Sciatic nerve (tissue), 2 donors: ENCODE results near the gene ZNF581. TPM values are rescaled to one million over a fixed set of nuclear protein-coding genes. Genes with fewer than 3 reads are reported as not detected.
A peak's percentile ranks its signal among the peaks of the same experiment; 100 is the strongest.

Experiments used
- ATAC-seq: fragments of 200-7000 bp; cut with Tn5 transposase; one replicate; pipeline ENCODE4 v1.9.1; 2020; ENCODE audit warnings: mild to moderate bottlenecking, moderate library complexity
- DNase-seq: peaks from one replicate; pipeline ENCODE4 v3.0.0-alpha.2; 2020; ENCODE audit warnings: low spot score
- intact Hi-C: fragments of 100-400 bp; cut with DNase I; formaldehyde crosslinking; loops from one replicate; pipeline ENCODE4 v1.14.2; 2022
- total RNA-seq: library from RNA; stranded (reverse); fragmentation: NEBNext Ultra II Directional; extraction: Animal tissue kit (Norgen Biotek cat#: 25700); gene quantifications from one replicate; pipeline ENCODE4 v1.2.1, GENCODE V29; 2021
- donor health status: DM: no; HTN: no; CAD: no.
- donor health status: DM: no; HTN: no; CAD: no.

Gene ZNF581
- total RNA-seq, 1 donor from 2014 or later: 17.2 TPM

DNA sequence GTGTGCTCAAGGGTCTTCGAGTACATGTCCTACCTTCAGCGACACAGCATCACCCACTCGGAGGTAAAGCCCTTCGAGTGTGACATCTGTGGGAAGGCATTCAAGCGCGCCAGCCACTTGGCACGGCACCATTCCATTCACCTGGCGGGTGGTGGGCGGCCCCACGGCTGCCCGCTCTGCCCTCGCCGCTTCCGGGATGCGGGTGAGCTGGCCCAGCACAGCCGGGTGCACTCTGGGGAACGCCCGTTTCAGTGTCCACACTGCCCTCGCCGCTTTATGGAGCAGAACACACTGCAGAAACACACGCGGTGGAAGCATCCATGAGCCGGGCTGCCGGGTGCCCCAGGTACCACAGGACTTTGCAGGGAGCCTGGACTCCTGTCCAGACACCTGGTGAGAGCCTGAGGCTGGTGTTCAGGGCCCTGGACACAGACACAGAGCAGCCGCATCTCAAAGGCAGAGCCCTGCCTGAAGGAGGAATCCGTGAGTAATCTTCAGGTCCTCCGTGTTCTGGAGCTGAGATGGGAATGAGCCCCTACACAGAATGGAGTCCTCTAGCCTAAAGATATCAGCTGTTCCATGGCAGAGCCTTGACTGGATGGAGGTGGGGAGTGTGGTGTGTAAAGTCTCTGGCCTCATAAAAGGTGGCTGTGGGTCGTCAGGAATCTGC, 1.5 kb downstream of the ZNF581 start:
- DNase-seq: no peak
- ATAC-seq: no peak
- intact Hi-C loops: no loop called here

DNA sequence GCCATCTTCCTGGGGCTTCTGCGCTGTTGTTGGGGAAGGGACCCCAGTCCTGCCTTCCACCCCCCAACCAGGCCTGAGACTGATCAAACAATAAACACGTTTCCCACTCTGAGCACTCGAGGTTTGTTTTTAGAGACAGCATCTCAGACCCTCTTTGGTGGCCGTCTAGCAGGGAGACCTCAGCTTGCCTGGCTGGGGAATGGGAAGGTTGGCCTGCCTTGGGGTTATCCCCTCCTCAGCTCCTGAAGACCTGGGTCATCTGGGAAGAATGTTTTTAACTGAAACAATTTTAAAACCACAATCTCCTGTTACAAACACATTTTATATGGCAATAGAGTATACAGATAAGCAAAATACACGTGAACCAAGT, 2.0 kb downstream of the ZNF581 start:
- intact Hi-C loops: no loop called here

DNA sequence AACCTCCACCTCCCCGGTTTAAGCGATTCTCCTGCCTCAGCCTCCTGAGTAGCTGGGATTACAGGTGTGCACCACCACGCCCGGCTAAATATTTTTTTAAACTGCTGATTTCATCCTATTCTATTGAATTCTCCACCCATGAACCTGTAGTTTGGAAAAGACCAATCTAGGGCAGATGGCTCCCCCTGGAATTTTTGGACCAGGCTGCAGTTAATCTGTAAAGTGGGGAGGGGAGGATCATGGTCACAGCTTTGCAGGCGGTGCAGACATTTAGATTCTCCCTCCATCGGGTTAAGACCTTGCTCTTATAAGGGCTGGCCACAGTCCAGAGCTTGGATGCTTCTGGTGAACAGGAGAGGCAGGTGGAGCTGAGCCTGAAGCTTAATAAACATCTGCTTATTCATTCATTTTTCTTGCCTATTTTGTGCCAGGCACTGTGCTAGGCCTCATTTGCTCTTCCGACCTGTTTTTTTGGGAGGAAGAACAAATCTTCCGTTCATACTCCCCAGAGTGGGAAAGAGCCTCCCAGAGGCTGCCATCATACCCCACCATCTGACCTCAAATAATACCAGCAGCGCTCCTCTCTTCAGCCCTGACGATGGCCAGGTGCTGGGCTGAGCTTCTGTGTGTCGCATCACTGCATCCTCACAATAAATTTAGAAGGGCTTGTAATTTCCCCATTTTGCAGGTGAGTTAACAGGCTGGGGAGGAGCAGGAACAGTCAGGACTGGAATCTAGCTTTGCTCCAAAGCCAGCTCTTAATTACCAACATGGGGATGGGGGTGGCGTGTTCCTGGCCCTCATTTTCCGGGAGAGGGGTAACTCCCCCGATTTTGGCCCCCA, 3.7 kb downstream of the ZNF581 start:
- ATAC-seq: no peak
- intact Hi-C loops: no loop called here
- DNase-seq: no peak

More for the DNA sequence above, 2.0 kb downstream of the ZNF581 start:
- ATAC-seq (no peak), DNase-seq (no peak)

DNA sequence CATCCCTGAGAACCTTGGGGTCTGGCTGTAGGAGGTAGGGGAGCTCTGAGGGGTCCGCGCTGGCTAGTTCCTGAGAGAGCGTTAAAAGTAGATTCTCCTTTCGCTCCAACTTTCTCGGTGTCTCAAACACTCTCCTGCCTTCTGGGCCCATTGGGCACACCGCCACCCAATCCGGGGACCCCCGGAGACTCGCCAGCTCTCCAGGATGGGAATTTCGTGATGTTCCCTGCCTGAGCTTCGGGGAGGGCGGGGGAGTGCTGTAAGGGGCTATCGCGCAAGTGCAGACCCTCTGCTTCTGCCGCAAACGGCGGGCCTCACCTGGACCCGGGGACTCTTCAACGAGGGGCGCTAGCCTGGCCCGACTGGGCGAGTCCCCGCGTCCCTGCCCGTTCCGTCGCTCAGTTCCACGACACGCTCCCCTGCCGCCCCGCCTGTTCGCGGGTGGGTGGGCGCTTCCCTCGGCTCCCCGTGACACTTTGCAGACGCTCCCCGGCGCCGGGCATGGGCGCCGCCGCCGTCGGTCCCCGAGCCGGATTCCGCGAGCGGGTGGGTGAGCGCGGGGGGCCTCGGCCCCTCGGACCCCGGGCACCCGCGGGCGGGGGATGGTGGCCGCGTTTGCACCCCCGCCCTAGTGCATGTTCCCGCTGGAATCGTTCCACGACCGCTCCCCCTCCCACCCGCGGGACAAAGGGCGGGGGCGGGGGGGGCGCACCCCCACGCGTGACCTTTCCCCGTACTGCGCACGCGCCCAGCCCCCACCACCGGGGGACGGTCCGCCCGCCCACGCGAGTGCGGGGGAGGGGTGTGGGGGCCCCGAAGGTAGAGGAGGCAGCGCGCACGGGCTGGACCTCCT, 4.5 kb downstream of the ZNF581 start, which contains the start of gene CCDC106:
Gene CCDC106 (plus strand): TSS at position 481 of the 853 bp plus-strand sequence. CDS start 835 bp downstream, outside the sequence.
- DNase-seq (peak; percentile 84), ATAC-seq (peak; percentile 63)

DNA sequence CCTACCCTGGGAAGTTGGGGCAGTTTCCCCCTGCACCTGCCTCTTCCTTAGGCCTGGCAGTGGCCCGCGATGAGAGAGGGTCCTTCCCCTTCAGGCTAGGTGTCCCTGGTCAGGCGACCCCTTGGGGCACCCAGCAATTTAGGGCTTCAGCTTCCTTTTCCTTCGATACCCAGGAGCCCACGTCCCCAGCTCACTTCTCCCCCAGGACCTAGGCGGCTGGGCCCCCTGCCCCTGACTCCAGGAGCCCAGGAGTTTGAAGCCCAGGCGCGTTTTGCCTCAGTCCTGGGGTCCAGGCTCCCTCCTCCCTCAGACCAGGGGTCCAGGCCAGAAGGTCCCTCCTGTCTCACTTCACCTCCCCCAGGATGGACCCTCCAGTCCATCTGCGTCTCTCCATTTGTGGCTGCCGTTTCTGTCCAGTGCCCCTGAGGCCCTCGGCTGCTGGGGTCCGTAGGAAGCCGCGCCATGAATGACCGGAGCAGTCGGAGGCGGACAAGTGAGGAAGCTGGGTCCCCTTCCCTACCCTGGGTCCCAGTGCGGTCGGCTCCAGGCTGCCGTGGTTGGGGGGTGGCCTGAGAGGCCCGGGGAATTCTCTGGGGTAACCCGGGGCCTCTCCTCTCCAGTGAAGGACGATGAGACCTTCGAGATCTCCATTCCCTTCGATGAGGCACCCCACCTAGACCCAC, 5.3 kb downstream of the ZNF581 start:
- no peak for ATAC-seq
- no peak for DNase-seq
- intact Hi-C loops: no loop called here

More for the DNA sequence above, 4.5 kb downstream of the ZNF581 start, which contains the start of gene CCDC106:
- intact Hi-C loops: no loop called here

DNA sequence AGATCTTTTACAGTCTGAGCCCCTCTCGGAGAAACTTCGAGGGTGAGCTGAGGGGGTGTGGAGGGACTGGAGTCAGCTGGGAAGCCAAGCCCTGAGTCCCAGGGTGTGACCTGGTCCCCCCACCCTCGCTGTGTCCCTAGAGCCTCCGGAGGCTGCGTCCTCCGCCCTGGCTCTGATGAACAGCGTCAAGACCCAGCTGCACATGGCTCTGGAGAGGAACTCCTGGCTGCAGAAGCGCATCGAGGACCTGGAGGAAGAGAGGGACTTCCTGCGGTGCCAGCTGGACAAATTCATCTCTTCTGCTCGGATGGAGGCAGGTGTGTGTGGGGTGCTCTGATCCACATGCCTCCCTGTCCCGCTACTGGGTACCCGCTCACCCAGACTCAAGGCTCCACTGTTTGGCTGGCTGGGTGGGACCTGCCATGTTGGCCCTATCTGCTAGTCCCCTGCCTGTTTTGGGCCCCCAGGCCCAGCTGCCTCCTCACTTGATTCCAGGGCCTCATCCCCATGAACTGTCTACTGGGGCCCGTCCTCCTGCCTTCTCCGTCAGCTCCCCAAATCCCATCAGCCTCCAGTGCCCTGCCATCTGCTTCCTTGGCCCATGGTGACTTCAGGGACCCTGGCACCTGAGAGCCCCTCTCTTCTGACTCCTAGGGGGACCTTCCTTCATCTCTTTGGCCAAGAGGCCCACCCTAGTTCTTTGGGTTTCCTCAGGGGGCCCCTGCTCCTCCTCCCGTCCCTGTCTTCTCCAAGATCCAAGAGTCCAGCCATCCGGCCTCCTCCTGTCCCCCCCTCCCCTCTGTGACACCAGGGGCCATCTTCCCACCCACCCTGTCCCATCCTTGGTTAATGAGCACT, 6.0 kb downstream of the ZNF581 start:
- DNase-seq (no peak), ATAC-seq (no peak)
- intact Hi-C loops: no loop called here

DNA sequence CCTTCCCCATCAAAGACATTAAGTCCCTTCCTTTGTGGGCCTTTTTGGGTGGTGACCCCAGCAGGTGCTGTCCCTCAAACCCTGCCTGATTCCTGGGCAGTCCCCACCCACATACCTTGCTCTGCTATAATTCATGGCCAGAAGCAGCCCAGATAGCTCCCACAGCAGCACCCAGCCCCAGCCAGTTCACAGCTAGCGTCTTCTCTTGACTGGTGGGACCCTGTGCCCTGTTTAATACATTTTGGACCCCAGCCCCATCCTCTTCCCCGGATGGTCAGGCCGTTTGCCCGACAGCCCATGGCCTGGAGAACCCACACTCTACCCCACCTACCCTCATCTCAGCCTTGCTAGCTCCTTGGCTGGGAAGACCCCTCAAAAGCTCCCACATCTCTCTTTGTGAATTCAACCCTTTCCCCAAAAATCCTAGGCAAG, 6.7 kb downstream of the ZNF581 start:
- ATAC-seq (no peak), DNase-seq (no peak)
- intact Hi-C loops: no loop called here

DNA sequence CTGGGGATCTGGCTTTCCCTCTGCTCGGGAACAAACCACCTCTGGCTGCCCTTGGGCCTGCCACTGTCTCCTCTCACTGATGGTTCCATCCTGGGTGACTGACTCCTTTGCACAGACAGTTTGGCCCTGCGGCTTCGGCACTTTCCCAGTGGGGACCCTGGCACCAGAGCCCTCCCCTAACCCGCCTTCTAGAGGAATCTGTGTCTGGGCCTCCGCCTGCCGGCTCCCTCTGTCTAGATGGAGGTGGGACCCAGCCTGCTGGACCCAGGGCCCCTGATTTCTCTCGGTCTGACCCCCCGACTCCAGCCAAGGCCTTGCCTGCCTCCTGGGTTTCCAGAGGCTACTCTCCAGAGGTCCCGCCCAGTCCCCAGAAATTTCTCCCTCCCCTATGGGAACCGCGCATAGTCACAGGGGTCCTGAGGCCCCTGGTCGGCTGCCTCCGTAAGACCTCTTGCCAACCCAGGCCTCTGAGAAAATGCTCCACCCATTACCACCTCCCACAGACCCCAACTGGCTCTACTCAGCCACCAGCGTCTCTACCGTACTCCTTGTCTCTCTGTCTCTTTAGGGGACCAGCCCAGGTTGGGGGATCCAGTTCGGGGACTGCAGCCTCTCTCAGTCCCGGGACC, 7.3 kb downstream of the ZNF581 start:
- DNase-seq (no peak), ATAC-seq (no peak)
- intact Hi-C loops: no loop called here

DNA sequence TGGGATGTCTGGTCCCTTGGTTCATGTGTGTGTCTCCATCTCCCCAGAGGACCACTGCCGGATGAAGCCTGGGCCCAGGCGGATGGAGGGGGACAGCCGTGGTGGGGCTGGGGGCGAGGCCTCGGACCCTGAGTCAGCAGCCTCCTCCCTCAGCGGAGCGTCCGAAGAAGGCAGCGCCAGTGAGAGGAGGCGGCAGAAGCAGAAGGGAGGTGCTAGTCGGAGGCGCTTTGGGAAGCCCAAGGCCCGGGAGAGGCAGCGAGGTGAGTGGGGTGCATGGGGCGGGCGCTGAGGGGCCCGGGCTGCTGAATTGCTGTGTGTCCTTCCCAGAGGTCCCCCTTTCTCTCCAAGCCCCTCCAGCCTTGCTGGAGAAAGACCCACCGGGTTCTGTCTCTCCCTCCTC, 7.8 kb downstream of the ZNF581 start:
- intact Hi-C loops: no loop called here
- no peak for DNase-seq
- ATAC-seq: no peak

DNA sequence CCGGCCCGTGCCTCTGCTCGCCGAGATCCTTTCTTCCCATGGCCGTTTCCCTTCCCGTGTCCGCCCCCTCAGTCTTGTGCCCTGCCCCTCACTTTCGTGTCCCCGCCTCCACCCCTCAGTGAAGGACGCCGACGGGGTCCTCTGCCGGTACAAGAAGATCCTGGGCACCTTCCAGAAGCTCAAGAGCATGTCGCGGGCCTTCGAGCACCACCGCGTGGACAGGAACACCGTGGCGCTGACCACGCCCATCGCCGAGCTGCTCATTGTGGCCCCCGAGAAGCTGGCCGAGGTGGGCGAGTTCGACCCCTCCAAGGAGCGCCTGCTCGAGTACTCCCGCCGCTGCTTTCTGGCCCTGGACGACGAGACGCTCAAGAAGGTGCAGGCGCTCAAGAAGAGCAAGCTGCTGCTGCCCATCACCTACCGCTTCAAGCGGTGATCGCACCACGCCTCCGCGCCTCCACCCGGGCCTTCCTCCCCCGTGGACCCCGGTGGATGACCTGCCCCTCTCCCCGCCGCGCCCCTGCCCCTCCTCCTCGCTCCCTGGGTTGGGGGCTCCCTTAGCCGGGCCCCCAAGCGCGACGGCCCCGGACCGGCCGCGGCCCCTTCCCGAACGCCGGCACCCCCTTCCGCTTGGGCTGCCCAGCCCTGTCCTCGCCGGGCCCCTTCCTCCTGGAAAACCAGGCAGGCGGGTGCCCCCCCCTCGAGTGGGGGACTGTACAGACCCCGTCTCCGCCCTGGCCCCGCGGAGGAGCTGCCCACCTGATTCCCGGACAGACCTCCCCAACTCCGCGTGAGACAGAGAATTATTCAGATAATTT, 9.1 kb downstream of the ZNF581 start:
- ATAC-seq: no peak
- intact Hi-C loops: no loop called here
- DNase-seq: peak; percentile 80

DNA sequence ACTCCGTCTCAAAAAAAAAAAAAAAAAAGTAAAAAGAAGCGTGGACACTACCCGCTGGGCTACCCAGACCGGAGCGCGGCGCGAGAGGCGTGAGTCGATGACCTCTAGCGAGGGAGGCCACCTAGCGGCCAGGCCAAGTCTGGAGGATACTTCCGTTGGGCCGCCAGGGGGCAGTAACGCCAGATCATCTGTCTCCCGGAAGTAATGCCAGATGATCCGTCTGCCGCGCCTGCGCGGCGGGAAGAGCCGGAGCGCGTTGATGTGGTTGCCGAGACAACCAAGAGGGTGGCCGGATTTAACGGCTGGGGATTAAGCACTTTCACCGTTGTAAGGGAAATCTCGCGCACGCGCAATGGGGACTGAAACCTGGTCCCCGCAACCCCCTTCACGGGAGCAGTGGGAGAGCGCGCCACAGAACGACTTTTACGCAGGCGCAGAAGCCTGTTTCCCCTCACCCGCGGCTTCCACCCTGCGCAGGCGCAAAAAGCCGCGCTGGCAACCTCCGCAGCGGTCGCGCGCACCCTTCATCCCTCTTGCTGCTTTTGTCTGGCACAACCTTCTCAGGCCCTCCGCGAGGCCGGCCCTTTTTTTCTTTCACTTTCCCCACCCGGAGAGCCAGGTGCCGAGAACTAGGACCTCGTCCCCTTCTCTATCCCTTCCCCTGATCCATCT, 10.3 kb downstream of the ZNF581 start:
- ATAC-seq: peak; percentile 86
- intact Hi-C loops: no loop called here
- peak; percentile 99 for DNase-seq

DNA sequence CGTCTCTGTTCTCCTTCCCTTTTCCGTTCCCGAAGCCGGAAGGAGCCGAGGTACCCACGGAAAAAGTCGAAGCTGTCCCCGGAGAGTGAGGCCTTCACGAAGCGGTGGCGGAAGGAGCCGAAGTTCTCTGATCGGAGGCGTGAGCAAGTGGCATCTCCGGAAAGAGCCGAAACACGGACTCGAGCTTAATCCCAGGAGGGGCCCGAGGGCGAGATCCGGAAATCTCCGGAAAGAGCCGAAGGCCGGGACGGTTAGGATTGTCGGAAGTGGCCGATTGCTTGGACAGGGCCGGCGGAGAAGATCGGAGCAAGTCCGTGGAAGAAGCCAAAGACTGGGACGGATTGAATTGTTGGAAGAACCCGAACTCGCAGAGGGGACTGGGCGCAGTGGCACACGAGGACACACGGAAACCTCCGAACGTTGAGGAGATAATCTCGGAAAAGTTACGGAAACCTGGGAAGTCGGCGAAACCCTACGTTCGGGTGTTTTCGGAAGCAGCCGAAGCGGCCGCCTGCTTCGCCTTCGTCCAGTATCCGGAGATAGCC, 10.9 kb downstream of the ZNF581 start:
- DNase-seq: peak; percentile 100
- intact Hi-C loops: no loop called here
- ATAC-seq: peak; percentile 89

DNA sequence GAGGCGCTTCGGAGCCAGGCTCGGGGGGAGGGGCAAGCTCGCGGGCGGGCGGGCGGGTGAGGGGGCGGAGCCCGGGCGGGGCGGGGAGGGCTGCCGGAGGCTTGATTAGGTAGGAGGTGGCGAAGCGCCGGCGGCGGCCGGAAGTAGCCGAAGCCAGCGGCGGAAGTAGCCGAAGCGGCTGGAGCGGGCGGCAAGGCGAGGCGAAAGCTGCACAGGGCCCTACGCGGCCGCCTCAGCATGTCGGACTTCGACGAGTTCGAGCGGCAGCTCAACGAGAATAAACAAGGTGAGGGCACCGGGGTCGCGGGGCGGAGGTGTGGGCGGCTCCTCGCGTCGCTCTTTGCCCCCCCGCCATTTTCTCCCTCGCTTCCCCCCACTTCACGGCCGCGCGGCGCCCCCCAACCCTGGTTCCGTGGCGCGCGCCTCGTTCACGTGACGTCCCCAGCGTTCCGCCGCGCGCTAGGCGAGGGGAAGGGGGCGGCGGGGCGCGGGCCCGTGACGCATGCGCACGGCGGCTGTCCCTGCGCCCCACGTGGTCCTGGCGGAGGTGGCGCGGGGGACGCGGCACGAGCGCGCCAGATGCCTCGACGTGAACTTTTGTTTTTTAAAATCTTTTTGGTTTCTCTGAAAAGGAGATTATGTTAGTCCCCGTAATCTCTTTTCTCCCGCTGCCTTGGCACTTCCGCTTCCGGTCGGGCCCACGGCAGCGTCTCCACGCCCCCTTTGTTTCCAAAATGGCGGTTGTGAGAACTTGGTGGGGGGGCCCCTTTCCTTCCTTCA, 11.6 kb downstream of the ZNF581 start, which contains the start of gene U2AF2:
Gene U2AF2 (plus strand): TSS at position 168 of the 780 bp plus-strand sequence. CDS start 70 bp downstream, at position 238.
- intact Hi-C loops: no loop called here
- DNase-seq: peak; percentile 99
- peak; percentile 64 for ATAC-seq

DNA sequence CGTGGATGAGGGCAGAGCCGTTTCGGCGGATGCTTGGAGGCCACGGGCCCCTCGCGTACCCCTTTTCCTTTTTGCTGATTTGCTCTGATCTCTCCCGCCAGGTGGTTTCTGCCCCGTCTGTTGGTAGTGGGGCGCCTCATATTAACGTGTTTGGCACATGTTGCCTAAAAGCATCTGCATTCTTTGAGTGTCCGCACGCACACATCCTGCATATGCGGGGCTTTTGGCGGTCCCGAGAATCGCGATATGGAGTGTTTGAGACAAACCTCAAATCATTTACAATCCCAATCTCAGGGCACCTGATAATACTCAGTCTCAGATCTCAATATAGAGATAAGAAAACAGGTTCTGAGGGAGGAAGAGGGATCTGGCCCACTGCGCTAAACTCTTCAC, 12.2 kb downstream of the ZNF581 start:
- no peak for ATAC-seq
- intact Hi-C loops: no loop called here
- DNase-seq: no peak

DNA sequence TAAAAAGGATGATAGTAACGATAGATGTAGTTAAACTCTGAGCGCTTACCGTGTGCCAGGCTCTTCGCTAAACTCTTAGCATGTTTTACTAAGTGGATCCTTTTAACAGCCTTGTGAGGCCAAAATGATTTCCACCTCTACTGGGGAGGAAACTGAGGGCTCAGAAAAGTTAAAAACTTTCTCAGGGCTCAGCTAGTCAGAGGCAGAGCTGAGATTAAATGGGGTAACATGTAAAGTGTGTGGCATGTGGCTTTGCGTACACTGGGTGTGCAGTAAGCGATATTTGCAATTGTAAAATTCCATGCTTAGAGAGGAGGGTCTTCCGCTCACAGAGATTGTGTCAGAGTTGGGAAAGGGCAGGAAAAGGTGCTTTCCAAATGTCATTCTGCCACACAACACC, 13.1 kb downstream of the ZNF581 start:
- no peak for DNase-seq
- intact Hi-C loops: no loop called here
- no peak for ATAC-seq
